ENCODE results near the gene SRP14. TPM values are rescaled to one million over a fixed set of nuclear protein-coding genes. Genes with fewer than 3 reads are reported as not detected.

SRP14 gene
- 216 and 306 TPM in 2 replicates for polyA plus RNA-seq (2011; rRNA removed)
- 236 and 276 TPM in 2 replicates for polyA plus RNA-seq (2012; cell fraction: cytosol; rRNA removed)
- 45.5 and 75.3 TPM in 2 replicates for polyA plus RNA-seq (2012; cell fraction: nucleus; rRNA removed)
- polyA plus RNA-seq (2017; fragmentation: RNase III; extraction: RNeasy Plus Mini Kit Qiagen cat#74134 plus additional on column Dnase treatment): 343 to 380 TPM (median 374 TPM) in 3 replicates
- polyA minus RNA-seq (2011; rRNA and poly(A)+ RNA removed): 36.6 and 50.6 TPM in 2 replicates

GRCh38 chr15:40038638-40039543 lies at the start of gene SRP14:
SRP14 (minus strand) TSS chr15:40039181; CDS start chr15:40039116, 65 bp downstream.
- FAIRE-seq (no peak), ATAC-seq (peak; percentile 99), DNase-seq (ENCODE audit: low read depth in 1 of 2, low spot score in 1 of 2) (peak; percentile 78 to 87)
- no peaks in the 10 kb centered on the region for H3K9me3 ChIP-seq
- peak within 1 kb of the TSS; percentile 89 for H3K27ac ChIP-seq
- H3K4me1 ChIP-seq: peaks cover 10% of the 10 kb centered on the region; the same call in 1 of the 3 replicates
- H3K4me3 ChIP-seq: peak within 1 kb of the TSS; percentile 99
- 1% methylated on average over 25 of the region's 59 CpGs for whole genome bisulfite sequencing (ENCODE audit: missing lambda C conversion rate)
- TF ChIP-seq PBX3 (IDR thresholded peaks at IDR 0.05) (no peak), POLR2A (IDR thresholded peaks at IDR 0.05; ENCODE audit: low read length) (peak; percentile 87), GATA3 (IDR thresholded peaks at IDR 0.05; ENCODE audit: borderline replicate concordance) (no peak), MAZ (IDR thresholded peaks at IDR 0.05; ENCODE audit: borderline replicate concordance, low read depth, low read length) (no peak), JUN (IDR thresholded peaks at IDR 0.05) (peak; percentile 44 to 63; a peak in 3 of 5 replicates), BHLHE40 (IDR thresholded peaks at IDR 0.05; ENCODE audit: low read depth, low read length) (no peak), KDM5A (IDR thresholded peaks at IDR 0.05) (no peak; the same call in 1 of the 2 replicates), CBX8 (IDR thresholded peaks at IDR 0.05) (no peak), CHD4 (IDR thresholded peaks at IDR 0.05; ENCODE audit: borderline replicate concordance) (no peak), CHD2 (IDR thresholded peaks at IDR 0.05; ENCODE audit: low read length, partially characterized antibody) (no peak), HOXB5 (CRISPR knock-in tag; IDR thresholded peaks at IDR 0.05) (no peak), ZSCAN20 (CRISPR knock-in tag; IDR thresholded peaks at IDR 0.05) (no peak), CBX2 (IDR thresholded peaks at IDR 0.05; ENCODE audit: borderline replicate concordance, low read depth) (no peak), PHF8 (IDR thresholded peaks at IDR 0.05; ENCODE audit: borderline replicate concordance, low read depth) (peak; percentile 55), ZFP36 (IDR thresholded peaks at IDR 0.05; ENCODE audit: borderline replicate concordance, partially characterized antibody) (no peak)
- TF ChIP-seq, protein P1, sequence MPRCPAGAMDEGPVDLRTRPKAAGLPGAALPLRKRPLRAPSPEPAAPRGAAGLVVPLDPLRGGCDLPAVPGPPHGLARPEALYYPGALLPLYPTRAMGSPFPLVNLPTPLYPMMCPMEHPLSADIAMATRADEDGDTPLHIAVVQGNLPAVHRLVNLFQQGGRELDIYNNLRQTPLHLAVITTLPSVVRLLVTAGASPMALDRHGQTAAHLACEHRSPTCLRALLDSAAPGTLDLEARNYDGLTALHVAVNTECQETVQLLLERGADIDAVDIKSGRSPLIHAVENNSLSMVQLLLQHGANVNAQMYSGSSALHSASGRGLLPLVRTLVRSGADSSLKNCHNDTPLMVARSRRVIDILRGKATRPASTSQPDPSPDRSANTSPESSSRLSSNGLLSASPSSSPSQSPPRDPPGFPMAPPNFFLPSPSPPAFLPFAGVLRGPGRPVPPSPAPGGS (IDR thresholded peaks at IDR 0.05): peak; percentile 54; the same call in 2 of the 3 replicates
- TF ChIP-seq, protein P2, sequence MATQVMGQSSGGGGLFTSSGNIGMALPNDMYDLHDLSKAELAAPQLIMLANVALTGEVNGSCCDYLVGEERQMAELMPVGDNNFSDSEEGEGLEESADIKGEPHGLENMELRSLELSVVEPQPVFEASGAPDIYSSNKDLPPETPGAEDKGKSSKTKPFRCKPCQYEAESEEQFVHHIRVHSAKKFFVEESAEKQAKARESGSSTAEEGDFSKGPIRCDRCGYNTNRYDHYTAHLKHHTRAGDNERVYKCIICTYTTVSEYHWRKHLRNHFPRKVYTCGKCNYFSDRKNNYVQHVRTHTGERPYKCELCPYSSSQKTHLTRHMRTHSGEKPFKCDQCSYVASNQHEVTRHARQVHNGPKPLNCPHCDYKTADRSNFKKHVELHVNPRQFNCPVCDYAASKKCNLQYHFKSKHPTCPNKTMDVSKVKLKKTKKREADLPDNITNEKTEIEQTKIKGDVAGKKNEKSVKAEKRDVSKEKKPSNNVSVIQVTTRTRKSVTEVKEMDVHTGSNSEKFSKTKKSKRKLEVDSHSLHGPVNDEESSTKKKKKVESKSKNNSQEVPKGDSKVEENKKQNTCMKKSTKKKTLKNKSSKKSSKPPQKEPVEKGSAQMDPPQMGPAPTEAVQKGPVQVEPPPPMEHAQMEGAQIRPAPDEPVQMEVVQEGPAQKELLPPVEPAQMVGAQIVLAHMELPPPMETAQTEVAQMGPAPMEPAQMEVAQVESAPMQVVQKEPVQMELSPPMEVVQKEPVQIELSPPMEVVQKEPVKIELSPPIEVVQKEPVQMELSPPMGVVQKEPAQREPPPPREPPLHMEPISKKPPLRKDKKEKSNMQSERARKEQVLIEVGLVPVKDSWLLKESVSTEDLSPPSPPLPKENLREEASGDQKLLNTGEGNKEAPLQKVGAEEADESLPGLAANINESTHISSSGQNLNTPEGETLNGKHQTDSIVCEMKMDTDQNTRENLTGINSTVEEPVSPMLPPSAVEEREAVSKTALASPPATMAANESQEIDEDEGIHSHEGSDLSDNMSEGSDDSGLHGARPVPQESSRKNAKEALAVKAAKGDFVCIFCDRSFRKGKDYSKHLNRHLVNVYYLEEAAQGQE (IDR thresholded peaks at IDR 0.05): no peak
- TF ChIP-seq, protein P3, sequence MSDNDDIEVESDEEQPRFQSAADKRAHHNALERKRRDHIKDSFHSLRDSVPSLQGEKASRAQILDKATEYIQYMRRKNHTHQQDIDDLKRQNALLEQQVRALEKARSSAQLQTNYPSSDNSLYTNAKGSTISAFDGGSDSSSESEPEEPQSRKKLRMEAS (IDR thresholded peaks at IDR 0.05): peak; percentile 58
- peak within 1 kb of the TSS; percentile 76 for H3K4me2 ChIP-seq
- POLR2A ChIA-PET: interaction anchor here (0.6 kb wide), 1 partner anchor 103 kb away, joined by 3 read pairs; no protein-coding TSS in a partner anchor
- CTCF ChIA-PET: interaction anchor here (0.6 to 12.9 kb wide), 5 partner anchors 16 to 235 kb away, joined by 3 to 174 read pairs (median 7); partner anchors contain the start of gene BMF

All from A549 (cell line).